K562 (cell line): ENCODE results near the gene IZUMO4. TPM values are rescaled to one million over a fixed set of nuclear protein-coding genes. Genes with fewer than 3 reads are reported as not detected.

ENCODE experiments used
- E2F3 ChIP-seq: fragments of 250-450 bp; sonication (Bioruptor Pico); IDR thresholded peaks from 2 replicates; pipeline ENCODE4 v1.4.0; 2020; ENCODE audit warnings: mild to moderate bottlenecking
- ERF ChIP-seq: fragments of 450-650 bp; formaldehyde crosslinking; IDR thresholded peaks from 2 replicates; pipeline ENCODE4 v1.4.0; 2020; ENCODE audit warnings: mild to moderate bottlenecking, mixed read lengths
- HMGN3 ChIP-seq: IDR thresholded peaks from 2 replicates; pipeline ENCODE4 v1.6.1; 2011; ENCODE audit warnings: borderline replicate concordance, low read depth, mild to moderate bottlenecking, mixed read lengths, low read length; ENCODE audit not compliant: insufficient read length; ENCODE audit errors: extremely low read depth
- HNRNPL ChIP-seq: fragments of 200-400 bp; formaldehyde crosslinking; IDR thresholded peaks from 2 replicates; pipeline ENCODE4 v1.6.1; 2017; ENCODE audit warnings: low read depth, mild to moderate bottlenecking, low read length
- KDM2B ChIP-seq: fragments of 250-450 bp; sonication (Bioruptor Pico); IDR thresholded peaks from 2 replicates; pipeline ENCODE4 v1.8.0; 2021; ENCODE audit warnings: mild to moderate bottlenecking, moderate library complexity
- KLF6 ChIP-seq: fragments of 250-450 bp; sonication (Bioruptor Pico); IDR thresholded peaks from 2 replicates; pipeline ENCODE4 v1.4.0; 2020; ENCODE audit warnings: mild to moderate bottlenecking, moderate library complexity, borderline replicate concordance
- MYBL2 ChIP-seq, 2 experiments: fragments of 450-650 bp in 1 of 2; sonication (generic) in 1 of 2; formaldehyde crosslinking in 1 of 2; IDR thresholded peaks; 2 replicates each; pipeline versions ENCODE4 v1.6.1 to v1.8.1; 2017 to 2022; ENCODE audit warnings: borderline replicate concordance in 1 of 2, inconsistent platforms in 1 of 2, low read depth in 1 of 2, mild to moderate bottlenecking in 1 of 2, missing genetic modification reagents in 1 of 2, moderate library complexity in 1 of 2
- MYC ChIP-seq, 2 experiments: fragments of 250-450 bp in 1 of 2; sonication (Bioruptor Pico) in 1 of 2; IDR thresholded peaks; 2 replicates each; pipeline versions ENCODE4 v1.5.1 to v1.6.1; 2012 to 2021; ENCODE audit warnings: low read depth in 2 of 2, borderline replicate concordance in 1 of 2, improper control_type of control experiment in 1 of 2, low read length in 1 of 2, mild to moderate bottlenecking in 1 of 2, moderate library complexity in 1 of 2
- NONO ChIP-seq, 2 experiments: fragments of 200-400 bp in 1 of 2; fragments of 450-650 bp in 1 of 2; formaldehyde crosslinking in 1 of 2; IDR thresholded peaks; 2 replicates each; pipeline ENCODE4 v1.6.1; 2017; ENCODE audit warnings: low read depth in 2 of 2, mild to moderate bottlenecking in 2 of 2, moderate library complexity in 2 of 2, low read length in 1 of 2
- NRF1 ChIP-seq, 2 experiments: fragments of 450-650 bp; IDR thresholded peaks in 1 of 2; conservative IDR thresholded peaks in 1 of 2; 2 replicates each; pipeline ENCODE4 v1.6.1; 2014; ENCODE audit warnings: mild to moderate bottlenecking in 2 of 2
- RNF2 ChIP-seq: sonication (generic); IDR thresholded peaks from 2 replicates; pipeline ENCODE4 v1.6.1; 2016
- RUNX1 ChIP-seq: sonication (generic); IDR thresholded peaks from 2 replicates; pipeline ENCODE4 v1.6.1; 2016; ENCODE audit warnings: antibody characterized with exemption, low read depth
- THRB ChIP-seq: fragments of 450-650 bp; formaldehyde crosslinking; conservative IDR thresholded peaks from 2 replicates; pipeline ENCODE4 v1.4.0; 2022; ENCODE audit warnings: mild to moderate bottlenecking, missing genetic modification characterization
- TOE1 ChIP-seq, 2 experiments: fragments of 450-650 bp in 1 of 2; sonication (generic) in 1 of 2; formaldehyde crosslinking in 1 of 2; IDR thresholded peaks; 2 replicates each; pipeline versions ENCODE4 v1.7.1 to v1.8.0; 2016 to 2022; ENCODE audit warnings: borderline replicate concordance in 2 of 2, mild to moderate bottlenecking in 2 of 2, antibody characterized with exemption in 1 of 2, inconsistent platforms in 1 of 2, low read depth in 1 of 2, missing genetic modification reagents in 1 of 2, moderate library complexity in 1 of 2
- U2AF1 ChIP-seq: fragments of 200-400 bp; formaldehyde crosslinking; optimal IDR thresholded peaks from 2 replicates; pipeline ENCODE3; 2017; ENCODE audit warnings: mild to moderate bottlenecking, low read depth, low read length, moderate library complexity
- ZNF511 ChIP-seq: sonication (generic); formaldehyde crosslinking; IDR thresholded peaks from 2 replicates; pipeline ENCODE4 v1.8.0; 2022; ENCODE audit warnings: mild to moderate bottlenecking, missing genetic modification reagents
- ZNF830 ChIP-seq: fragments of 250-450 bp; sonication (Bioruptor Pico); IDR thresholded peaks from 2 replicates; pipeline ENCODE4 v1.5.0; 2021; ENCODE audit warnings: mild to moderate bottlenecking
- polyA plus RNA-seq, 8 experiments: library from polyadenylated mRNA; depleted of rRNA in 4 of 8; stranded (reverse) in 5 of 8; unstranded in 3 of 8; fragments of >200 nt; fragmentation: Nextera tagmentation in 2 of 8; fragmentation: Illumina TruSeq in 1 of 8; extraction: Ambion mirVana in 2 of 8; extraction: Trizol in 1 of 8; gene quantifications; 2 replicates each; pipeline versions ENCODE4 v1.2.1 to v1.2.3, GENCODE V29; 2011 to 2014; ENCODE audit warnings: inconsistent platforms in 1 of 8, missing spikeins in 1 of 8
- total RNA-seq, 7 experiments: library from RNA; depleted of rRNA in 6 of 7; stranded (reverse); fragments of >200 nt in 6 of 7; fragmentation: Illumina TruSeq in 2 of 7; extraction: Trizol in 2 of 7; gene quantifications; 2 replicates each; pipeline versions ENCODE4 v1.2.1 to v1.2.3, GENCODE V29; 2011 to 2021; ENCODE audit warnings: low replicate concordance in 1 of 7
- TF ChIP-seq, protein P1 (sequence below), 2 experiments: fragments of 200-800 bp in 1 of 2; sonication (Bioruptor generic) in 1 of 2; sonication (generic) in 1 of 2; formaldehyde crosslinking in 1 of 2; IDR thresholded peaks in 1 of 2; conservative IDR thresholded peaks in 1 of 2; 2 replicates each; pipeline versions ENCODE4 v1.5.0 to v1.6.1; 2016 to 2020; ENCODE audit warnings: missing compliant biosample characterization in 1 of 2, missing genetic modification characterization in 1 of 2, missing genetic modification reagents in 1 of 2
- TF ChIP-seq, protein P2 (sequence below): IDR thresholded peaks from 2 replicates; pipeline ENCODE4 v1.6.1; 2012; ENCODE audit warnings: low read depth, low read length, improper control_type of control experiment, borderline replicate concordance

IZUMO4 gene
- total and polyA plus RNA-seq, 9 of the 15 experiments (the other 6 are each of a cell fraction or from before 2014, with no cell fraction given) = 0.07 to 3.9 (median 1.2) TPM

DNA sequence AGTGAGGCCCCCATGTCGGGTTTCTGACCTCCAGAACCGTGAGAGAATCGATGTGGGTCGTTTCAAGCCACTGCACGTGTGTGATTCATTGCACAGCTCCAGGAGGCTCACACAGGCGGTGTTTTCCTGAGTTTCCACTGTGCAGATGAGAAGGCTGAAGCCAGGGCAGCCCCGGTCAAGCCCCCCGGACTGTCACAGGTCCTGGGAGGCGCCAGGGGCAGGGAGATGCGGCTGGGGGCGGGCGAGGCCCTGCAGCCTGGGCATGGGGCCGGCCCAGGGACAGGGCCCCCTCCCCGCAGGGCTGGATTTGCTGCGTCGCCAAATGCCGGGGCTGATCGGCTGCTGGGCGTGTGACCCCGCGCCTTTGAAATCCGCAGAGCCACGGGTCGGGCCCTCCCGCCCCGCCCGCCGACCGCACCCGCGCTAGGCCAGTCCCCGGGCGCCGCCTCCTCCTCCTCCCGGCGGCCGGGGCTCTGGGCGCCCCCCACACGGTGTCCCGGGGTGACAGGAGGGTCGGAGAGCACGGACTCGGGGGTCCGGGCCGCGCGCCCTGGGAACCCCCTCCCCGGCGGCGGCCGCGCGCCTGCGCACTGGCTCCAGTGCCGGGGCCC is 35.7 kb upstream of the IZUMO4 start (continued):
- TF ChIP-seq, protein P1, sequence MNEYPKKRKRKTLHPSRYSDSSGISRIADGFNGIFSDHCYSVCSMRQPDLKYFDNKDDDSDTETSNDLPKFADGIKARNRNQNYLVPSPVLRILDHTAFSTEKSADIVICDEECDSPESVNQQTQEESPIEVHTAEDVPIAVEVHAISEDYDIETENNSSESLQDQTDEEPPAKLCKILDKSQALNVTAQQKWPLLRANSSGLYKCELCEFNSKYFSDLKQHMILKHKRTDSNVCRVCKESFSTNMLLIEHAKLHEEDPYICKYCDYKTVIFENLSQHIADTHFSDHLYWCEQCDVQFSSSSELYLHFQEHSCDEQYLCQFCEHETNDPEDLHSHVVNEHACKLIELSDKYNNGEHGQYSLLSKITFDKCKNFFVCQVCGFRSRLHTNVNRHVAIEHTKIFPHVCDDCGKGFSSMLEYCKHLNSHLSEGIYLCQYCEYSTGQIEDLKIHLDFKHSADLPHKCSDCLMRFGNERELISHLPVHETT (CRISPR knock-in tag; conservative IDR thresholded peaks at IDR 0.05 in 1 of 2, IDR thresholded peaks at IDR 0.05 in 1 of 2) = peak in 1 of 2 experiments; percentile 90; a peak in 2 of 4 replicates
- TF ChIP-seq HNRNPL = 0 out of 2 replicates have a peak, but pooled peaks have one; percentile 56
- TF ChIP-seq RUNX1 = no peak
- peak; percentile 70; the same call in 1 of the 2 replicates for TF ChIP-seq RNF2
- peak; percentile 98; a peak in 2 of 4 replicates for TF ChIP-seq NRF1 (conservative IDR thresholded peaks at IDR 0.05 in 1 of 2, IDR thresholded peaks at IDR 0.05 in 1 of 2)
- peak; percentile 86; the same call in 1 of the 2 replicates for TF ChIP-seq ERF (CRISPR knock-in tag)
- peak; percentile 72 for TF ChIP-seq U2AF1
- TF ChIP-seq E2F3 (CRISPR knock-in tag) = peak; percentile 63; the same call in 1 of the 2 replicates
- TF ChIP-seq ZNF511 = peak; percentile 51; the same call in 1 of the 2 replicates
- peak; percentile 35; the same call in 1 of the 2 replicates for TF ChIP-seq TOE1 (IDR thresholded peaks at IDR 0.05; ENCODE audit: borderline replicate concordance)
- 0 out of 2 replicates have a peak, but pooled peaks have one; percentile 70 for TF ChIP-seq TOE1 (CRISPR knock-in tag; IDR thresholded peaks at IDR 0.05; ENCODE audit: borderline replicate concordance, low read depth)
- TF ChIP-seq HMGN3 = peak; percentile 12
- no peak for TF ChIP-seq MYBL2 (IDR thresholded peaks at IDR 0.05; ENCODE audit: low read depth)
- no peak for TF ChIP-seq MYBL2 (CRISPR knock-in tag; IDR thresholded peaks at IDR 0.05; ENCODE audit: borderline replicate concordance)
- TF ChIP-seq MYC (IDR thresholded peaks at IDR 0.05; ENCODE audit: low read depth, low read length) = peak; percentile 46; the same call in 1 of the 2 replicates
- TF ChIP-seq MYC (CRISPR knock-in tag; IDR thresholded peaks at IDR 0.05; ENCODE audit: borderline replicate concordance, low read depth) = 0 out of 2 replicates have a peak, but pooled peaks have one; percentile 50
- 0 out of 2 replicates have a peak, but pooled peaks have one; percentile 61 for TF ChIP-seq ZNF830 (CRISPR knock-in tag)
- TF ChIP-seq, protein P2, sequence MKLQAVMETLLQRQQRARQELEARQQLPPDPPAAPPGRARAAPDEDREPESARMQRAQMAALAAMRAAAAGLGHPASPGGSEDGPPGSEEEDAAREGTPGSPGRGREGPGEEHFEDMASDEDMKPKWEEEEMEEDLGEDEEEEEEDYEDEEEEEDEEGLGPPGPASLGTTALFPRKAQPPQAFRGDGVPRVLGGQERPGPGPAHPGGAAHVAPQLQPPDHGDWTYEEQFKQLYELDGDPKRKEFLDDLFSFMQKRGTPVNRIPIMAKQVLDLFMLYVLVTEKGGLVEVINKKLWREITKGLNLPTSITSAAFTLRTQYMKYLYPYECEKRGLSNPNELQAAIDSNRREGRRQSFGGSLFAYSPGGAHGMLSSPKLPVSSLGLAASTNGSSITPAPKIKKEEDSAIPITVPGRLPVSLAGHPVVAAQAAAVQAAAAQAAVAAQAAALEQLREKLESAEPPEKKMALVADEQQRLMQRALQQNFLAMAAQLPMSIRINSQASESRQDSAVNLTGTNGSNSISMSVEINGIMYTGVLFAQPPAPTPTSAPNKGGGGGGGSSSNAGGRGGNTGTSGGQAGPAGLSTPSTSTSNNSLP = no peak
- no peak for TF ChIP-seq KDM2B (CRISPR knock-in tag)
- TF ChIP-seq THRB = 0 out of 2 replicates have a peak, but pooled peaks have one; percentile 25
- 0 out of 2 replicates have a peak, but pooled peaks have one; percentile 64 for TF ChIP-seq KLF6 (CRISPR knock-in tag)
- peak; percentile 54 to 66; a peak in 1 of 4 replicates for TF ChIP-seq NONO (IDR thresholded peaks at IDR 0.05; ENCODE audit: low read depth in 2 of 2, low read length in 1 of 2)
